DMS53 treated with DMSO at 0.1 percent for 48 hours (cell line): ENCODE results near the gene VIPR2.
"Not testable (repeated sequence)": the region's sequence is repeated elsewhere in the genome, so short reads cannot be mapped to it uniquely, and the experiment has no call there.

Experiments
- DNase-seq: peaks from one replicate; lab custom pipeline; 2025; ENCODE audit not compliant: unreplicated experiment; lab: John Stamatoyannopoulos, UW

VIPR2 gene

DNA sequence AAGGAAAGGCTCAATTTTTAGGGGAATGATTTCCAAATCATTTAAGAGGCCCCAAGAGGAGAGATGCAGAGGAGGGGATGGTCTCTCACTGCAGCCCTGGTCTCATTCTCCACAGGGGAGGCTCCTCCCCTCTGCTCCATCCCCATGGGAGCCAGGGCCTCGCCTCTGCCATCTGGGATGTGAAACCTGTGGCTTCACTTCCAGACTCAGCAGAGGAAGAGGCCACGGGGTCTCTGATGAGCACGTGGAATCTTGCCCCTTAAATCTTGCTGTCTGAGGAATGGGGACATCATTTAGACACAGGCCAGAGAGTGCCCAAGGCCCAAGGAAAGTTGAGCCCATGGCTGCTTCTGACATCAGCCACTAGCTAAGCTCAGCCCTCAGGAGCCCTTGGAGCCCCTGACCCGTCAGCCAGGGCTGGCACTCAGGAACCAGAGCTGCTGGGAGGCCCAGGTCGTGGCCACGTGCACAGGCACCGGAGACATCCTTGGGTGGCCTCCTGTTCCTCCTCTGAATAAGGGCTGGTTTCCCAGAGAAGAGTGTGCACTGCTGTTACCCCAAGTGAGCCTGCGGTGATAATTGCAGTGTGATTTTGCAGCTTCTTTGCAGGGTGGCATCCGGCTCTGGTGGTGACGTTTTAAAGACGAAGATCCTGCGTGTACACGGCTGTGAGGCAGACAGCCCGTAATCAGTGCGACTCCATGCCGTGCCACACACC lies 50.5 kb downstream of the VIPR2 start:
- DNase-seq = no peak

DNA sequence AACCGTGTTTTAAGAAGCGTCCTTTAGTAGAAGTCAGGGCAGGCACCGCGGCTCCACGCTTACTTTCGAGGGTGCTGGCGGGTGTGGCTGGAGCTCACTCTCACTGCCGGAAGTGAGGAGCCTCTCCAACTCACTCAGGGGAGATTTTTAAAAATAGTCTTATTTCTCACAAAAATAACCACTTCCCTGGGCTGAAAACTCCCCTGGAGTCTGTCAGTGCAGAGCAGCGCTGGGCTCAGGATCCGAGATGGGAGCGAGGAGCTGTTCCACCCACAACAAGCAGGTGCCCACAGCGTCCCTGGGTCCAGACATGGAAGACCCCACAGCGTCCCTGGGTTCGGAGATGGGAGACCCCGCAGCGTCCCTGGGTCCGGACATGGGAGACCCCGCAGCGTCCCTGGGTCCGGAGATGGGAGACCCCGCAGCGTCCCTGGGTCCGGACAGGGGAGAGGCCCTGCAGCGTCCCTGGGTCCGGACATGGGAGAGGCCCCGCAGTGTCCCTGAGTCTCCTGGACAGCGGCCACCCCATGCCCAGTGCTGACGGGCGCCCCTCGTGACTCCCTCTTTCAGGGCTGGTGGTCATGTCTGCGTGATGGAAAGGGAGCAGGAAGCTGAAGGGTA lies 51.2 kb downstream of the VIPR2 start:
- no peak for DNase-seq

DNA sequence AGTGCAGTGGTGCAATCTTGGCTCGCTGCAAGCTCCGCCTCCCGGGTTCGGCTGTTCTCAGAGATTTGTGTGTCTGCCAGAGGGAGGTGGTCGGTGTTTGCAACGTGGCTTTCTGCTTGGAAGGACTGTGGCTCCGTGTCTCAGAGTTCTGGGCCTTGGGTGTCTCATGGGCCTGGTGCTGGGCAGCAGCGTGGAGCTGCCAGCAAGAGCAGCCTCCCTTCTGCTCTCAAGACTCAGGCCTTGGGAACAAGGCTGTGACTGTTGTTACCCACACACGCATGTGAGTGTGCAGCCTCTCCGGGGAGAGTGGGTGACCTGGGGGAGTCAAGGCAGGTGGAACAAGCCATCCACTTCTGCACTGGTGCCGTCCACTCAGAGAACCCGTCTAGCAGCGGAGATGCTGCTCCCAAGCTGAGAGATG lies 52.0 kb downstream of the VIPR2 start:
- DNase-seq = no peak

DNA sequence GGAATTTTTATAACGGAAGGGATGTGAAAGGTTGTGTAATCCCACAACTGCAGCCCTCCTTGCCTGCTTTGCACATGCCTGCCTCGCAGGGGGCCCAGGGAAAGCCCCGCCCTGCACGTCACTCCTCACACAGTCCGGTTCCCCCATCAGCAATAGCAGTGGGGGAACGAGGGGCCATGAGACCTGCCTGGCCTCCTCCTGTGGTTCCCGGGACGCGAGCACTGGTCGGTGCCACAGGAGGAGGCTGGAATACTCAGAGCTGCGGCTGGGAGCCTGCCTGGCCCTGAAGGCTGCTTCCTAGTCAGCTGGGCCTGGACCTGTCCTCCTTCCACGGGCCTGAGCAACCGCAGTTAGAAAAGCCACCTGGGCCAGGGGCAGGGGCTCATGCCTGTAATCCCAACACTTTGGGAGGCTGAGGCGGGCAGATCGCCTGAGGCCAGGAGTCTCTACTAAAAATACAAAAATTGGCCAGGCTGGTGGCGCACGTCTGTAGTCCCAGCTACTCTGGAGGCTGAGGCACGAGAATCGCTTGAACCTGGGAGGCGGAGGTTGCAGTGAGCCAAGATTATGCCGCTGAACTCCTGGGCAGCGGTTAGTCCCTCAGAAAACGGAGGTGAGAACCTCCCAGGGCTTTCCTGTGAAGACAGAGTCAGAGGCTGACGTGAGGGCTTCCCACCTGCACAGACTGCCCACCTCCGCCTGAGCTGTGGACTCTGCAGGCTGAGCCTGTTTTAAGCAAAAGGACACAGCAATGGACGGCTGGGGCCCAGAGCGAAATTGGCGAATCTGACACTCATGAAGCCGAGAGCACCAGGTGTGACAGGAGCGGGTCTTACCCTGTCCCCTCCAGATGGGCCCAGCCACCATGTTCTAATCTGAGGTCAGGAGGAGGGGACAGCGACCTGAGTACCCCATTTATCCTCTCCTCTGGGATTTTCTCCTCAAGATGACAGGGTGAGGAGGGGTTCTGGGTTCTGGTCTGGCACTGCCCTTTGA lies 52.9 kb downstream of the VIPR2 start:
- DNase-seq = no peak

DNA sequence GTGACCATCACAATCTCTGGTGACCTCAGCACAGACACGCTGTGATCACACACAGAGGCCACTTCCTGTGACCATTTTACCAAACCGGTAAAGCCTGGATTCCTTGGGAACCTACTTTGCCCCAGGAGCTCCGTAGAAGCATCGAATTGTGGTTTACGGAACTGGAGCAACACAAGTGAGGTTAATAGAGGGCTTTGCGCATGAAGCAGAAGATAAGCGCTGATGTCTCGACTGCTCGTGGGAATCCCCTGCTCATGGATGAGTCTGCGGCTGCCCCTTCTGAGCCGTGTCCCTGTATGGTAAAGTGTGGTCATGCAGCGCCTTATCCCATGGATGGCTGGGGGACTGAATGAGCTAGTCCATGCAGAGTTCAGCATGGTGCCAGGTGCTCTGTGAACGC lies 53.6 kb downstream of the VIPR2 start:
- DNase-seq = no peak

DNA sequence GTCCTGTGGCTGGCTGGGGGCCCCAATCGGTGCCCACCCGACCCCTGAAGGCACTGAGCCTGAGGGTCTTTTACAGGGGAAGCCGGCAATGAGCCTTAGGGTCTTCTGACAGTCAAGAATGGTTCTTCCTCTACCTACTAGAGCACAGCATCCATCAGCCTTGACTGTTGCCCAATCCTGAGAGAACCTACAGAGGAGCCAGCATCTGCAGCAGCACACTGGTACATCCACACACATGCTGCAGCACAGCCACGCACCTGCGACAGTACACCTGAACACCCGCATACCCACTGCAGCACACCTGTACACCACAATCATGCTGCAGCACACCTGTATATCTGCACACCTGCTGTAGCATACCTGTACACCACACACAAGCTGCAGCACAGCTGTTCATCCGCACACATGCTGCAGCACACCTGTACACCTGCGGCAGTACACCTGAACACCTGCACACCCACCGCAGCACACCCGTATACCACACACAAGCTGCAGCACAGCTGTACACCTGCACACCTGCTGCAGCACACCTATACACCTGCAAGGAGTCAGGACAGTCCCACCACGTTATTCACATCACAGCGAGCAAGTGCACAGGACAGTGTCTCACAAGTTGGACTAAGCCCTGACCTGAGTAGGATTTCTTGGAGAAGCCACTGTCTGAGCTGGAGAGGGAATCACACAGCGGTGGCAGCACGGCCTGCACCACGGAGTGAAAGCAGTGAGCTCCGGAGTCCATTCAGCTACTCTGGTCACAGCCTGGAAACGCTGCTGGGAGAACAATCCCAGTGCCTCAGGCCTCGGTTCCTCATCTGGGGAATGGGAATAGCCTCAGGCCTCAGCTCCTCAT lies 56.4 kb downstream of the VIPR2 start:
- no peak for DNase-seq

DNA sequence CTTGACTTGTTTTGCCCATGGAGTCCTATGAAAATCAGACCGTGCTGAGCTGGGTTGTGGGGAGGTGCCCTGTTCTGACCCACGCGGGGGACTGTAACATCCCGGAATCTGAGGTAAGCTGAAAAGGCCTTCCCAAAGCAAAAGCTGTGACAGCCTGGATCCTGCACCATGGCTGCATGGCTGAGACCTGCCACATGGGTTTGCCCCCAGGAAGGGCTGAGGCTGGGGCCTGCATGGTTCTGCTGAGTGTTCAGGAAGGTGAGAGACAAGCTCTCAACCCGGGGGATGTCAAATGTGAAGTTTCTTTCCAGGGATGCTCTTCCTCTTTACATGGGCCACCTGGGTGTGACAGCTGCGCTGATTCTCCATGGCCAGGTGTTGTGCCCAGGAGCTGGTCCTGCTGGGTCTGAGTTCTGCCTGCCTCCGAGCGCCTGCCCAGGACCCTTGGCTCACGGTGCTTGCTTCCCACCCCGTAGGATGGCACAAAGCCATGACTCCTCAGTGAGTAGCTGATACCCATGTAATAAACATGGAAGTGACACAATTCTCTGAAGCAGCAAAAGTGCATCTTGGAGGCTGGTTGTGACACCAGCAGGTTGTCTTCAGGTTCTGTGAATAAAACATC lies 58.3 kb downstream of the VIPR2 start:
- DNase-seq = no peak

DNA sequence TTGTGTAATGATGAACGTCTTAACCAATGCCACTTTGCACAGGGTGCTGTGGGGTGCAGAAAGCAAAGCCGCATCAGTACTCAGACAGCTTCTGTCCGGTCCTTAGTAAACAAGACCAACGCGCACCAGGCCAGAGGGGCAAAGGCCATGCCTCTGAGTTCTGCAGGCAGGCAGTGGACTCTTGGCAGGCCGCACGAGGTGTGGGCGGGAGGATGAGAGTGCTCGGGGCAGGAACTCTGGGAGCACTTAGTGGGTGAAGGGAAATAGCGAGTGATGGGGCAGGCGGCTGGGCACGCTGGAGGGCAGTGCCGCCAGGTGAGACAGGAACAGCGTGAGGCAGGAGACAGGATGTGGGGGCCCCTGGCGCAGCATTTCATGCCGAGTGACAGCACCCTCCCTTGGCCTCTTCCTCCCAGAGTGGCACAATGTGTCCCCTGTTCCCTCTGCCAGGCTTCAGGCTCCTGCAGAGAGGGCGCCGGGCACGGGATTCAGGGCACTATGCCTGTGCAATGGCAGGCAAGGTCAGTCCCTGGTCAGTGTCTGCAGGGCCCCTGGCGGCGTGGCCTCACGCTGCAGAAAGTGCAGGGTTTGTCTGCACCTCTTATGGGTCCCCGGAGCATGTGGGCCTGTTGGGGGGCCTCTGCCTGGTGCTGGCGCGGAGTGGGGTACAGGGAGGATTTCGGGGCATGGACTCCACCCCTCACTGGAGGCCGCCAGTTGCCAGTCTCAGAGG lies 60.4 kb downstream of the VIPR2 start:
- no peak for DNase-seq

DNA sequence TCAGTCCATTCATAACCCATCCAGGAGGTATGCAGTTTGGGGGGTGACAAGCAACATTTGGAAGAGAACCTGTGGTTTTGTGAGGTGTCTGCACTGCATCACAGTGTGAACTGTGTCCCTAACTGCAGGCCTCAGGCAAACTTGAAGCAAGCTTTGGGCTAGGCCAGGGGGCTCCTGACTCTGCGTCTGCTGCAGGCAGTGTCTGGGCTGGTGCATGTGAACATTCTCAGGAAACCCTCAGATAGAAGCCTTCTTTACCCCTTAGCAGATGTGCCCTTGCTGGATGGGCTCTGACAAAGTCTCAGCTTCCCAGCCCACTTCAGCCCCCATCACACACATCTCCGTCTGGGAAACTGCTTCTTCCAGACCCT lies 61.0 kb downstream of the VIPR2 start:
- DNase-seq = no peak

DNA sequence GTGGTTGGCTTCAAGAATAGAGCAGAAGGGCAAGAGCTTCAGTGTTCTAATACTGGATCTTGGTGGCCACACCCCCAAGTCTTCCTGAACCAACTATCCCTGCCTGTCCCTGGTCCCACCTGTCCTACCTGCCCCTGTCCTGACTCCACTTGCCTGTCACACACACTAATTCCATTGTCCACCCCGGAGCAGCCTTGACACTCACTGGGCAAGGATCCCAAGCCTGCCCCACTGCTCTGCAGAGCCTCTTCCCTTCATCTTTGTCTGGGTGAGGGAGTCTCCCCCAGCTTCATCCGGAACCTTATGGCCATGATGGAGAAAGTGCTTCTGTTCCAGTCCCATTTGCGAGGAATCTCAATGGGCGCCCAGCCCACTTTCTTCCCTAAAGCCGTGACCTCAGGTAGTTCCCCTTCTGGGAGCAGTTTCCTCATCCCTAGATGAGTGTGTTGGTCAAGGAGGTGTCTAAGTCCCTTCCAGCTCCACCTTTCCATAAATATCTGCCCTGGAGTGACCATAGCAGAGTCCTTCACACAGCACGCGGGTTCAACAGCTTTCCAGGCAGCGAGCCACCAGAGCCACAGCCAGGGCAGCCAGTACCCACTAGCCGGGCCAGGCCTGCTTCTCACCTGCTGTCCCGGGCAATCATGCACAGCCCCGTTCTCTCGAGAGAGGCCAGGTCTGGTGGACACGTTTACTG lies 61.5 kb downstream of the VIPR2 start:
- DNase-seq = no peak

DNA sequence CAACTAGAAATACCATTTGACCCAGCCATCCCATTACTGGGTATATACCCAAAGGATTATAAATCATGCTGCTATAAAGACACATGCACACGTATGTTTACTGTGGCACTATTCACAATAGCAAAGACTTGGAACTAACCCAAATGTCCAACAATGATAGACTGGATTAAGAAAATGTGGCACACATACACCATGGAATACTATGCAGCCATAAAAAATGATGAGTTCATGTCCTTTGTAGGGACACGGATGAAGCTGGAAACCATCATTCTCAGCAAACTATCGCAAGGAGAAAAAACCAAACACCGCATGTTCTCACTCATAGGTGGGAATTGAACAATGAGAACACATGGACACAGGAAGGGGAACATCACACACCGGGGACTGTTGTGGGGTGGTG lies 62.6 kb downstream of the VIPR2 start:
- not testable (repeated sequence) for DNase-seq

DNA sequence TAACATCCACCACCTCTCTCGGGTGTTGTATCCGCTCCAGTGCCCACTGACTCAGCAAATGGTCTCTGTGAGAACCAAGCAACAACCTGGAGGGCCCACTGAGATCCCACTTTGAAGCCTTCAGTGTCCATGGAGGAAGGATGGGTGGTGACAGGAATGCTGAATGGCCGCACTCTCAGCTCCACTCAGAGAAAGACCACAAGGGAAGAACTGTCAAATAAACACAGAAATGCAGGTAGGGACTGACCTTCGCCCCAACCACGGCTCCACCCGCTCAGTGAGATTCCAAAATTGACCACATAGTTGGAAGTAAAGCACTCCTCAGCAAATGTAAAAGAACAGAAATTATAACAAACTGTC lies 65.8 kb downstream of the VIPR2 start:
- DNase-seq = no peak

DNA sequence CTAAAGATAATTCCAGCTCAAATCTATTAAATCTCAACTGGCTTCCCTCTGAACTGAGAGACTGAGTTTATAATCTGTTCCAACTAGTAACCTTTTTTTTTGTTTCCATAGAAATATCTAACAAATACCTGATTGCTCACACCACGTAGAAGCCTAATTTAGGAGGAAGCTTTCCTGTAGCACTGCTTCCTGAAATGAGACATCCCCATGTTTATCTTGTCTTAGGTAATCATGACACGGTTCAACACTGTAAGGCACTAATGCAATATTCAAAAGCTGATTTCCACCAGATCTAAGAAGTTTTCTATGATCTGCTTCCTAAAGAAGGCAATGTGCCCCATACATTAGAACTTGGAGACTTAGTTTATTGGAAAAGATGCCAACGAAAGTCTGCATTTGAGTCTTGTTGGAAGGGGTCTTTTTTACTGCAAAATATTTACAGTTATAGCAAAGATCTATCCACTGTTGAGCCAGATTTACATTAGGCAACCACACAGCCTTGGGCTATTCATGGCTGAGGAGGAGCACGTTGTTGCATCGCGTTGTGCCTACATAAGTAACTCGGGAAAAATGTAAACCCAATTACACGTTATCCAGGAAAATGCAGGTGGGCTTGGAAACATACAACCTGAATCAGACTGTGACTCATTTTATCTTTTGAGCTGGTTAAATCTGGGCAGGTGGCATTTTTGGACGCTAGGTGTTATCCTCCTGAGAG lies 66.3 kb downstream of the VIPR2 start:
- no peak for DNase-seq

DNA sequence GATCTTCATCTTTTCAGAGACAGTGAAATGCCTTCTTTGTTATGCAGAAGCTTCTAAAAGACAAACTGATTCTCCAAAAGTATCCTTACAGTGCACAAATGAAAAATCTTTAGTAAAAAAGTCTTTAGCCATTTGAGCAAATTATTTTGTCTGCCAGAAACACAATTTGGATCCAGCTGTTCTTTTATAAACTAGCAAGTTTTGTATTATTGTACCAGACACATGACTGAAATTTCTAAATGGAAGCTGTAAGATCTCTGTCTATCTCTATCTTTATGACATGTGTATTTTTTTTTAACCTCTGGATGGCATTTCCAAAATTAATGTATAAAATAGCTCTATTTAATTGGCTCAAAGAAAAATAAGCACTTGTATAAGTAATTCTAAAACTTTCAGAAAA lies 68.3 kb downstream of the VIPR2 start:
- DNase-seq = no peak

DNA sequence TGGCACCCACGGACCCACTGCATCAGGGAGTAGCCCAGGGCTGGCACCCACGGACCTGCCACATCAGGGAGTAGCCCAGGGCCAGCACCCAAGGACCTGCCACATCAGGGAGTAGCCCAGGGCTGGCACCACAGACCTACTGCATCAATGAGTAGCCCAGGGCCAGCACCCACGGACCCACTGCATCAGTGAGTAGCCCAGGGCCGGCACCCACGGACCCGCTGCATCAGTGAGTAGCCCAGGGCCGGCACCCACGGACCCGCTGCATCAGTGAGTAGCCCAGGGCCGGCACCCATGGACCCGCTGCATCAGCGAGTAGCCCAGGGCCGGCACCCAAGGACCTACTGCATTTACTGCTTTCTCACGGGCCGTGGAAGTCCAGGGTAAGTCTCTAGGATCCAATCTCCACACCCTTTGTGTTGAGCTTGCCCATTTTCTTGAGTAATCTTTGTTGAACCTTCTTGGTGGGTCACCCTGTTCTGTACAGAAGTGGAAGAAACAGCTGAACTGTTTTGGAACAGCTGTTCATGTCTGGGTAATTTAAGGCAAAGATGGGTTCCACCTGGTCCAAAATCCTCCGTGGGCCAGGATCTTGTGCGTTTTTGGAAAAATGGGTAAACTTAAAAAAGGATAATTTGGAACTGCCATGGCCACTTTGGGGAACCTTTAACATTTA lies 69.0 kb downstream of the VIPR2 start:
- DNase-seq = no peak

DNA sequence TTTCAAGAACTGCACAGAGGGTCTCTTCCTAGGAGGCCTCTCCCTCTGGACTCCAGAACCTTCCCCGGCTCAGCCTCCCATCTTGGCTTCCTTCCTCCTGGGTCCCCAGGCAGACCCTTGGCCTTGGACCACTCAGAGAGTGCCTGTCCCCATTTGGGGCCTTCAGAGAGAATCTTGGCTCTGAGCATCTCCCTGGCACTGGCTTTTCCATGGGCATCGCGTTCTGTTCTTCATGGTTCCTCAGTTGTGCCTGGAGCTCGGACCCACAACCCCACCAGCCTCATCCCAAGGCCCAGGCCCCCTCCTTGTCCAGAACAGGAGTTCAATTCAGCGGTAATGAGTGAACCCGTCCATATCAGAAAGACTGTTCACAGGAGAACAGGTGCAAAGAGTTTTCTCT lies 73.4 kb downstream of the VIPR2 start:
- DNase-seq = no peak

DNA sequence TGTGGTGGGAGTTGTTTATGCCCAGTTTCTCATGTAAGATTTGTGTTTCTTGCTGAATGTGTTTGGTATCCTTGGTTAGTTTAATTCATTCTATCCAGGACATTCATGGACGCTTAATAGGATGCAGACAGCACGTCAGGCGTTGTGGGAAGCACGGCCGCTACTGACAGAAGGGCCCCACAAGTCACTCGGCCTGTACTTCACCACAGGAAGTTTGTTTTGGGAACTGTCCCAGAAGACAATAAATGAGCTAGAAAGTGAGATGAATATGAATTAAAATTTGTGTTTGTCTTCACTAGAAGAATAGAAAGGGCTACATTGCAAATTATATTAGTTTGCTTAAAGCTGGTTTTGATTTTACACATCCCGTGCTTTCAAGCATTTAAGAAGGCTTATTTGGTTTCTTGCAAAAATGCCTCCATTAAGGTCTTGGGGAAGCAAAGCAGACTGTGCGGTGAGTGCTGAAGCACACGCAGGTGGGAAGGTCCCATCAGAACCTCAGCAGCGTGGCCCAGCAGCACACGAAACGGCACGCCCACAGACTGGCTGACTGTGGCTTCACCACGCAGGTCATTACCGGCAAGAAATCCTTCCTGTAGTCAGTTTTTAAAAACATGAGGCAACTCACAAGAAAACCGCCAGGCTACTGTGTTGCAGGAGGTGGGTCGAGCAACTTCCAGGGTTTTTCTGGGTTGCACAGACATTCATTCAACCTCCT lies 74.1 kb downstream of the VIPR2 start:
- no peak for DNase-seq
